MM.1S (cell line): Measurements from ENCODE around the gene FAM131C.

Experiments used
- DNase-seq: peaks from one replicate; pipeline ENCODE4 v3.0.0-alpha.2; 2015
- H2AFZ ChIP-seq: fragments of 300-600 bp; sonication (generic); 2 replicates; pipeline ENCODE4 v1.6.0; 2016; ENCODE audit warnings: antibody characterized with exemption, low read length
- H3F3A ChIP-seq: fragments of 300-600 bp; sonication (generic); 2 replicates; pipeline ENCODE4 v1.6.1; 2016; ENCODE audit warnings: mild to moderate bottlenecking, antibody characterized with exemption, low read length, moderate library complexity, mixed read lengths; ENCODE audit not compliant: insufficient read depth
- H3K27ac ChIP-seq: fragments of 300-600 bp; sonication (generic); 2 replicates; pipeline ENCODE4 v1.5.1; 2016; ENCODE audit warnings: mild to moderate bottlenecking, low read length
- H3K27me3 ChIP-seq: fragments of 300-600 bp; sonication (generic); replicated peaks from 2 replicates; pipeline ENCODE4 v1.6.0; 2016; ENCODE audit warnings: low read length; ENCODE audit not compliant: insufficient read depth
- H3K36me3 ChIP-seq: fragments of 300-600 bp; sonication (generic); replicated peaks from 2 replicates; pipeline ENCODE4 v1.6.1; 2016; ENCODE audit warnings: mild to moderate bottlenecking, low read length, mixed read lengths; ENCODE audit not compliant: insufficient read depth
- H3K4me1 ChIP-seq: fragments of 300-600 bp; sonication (generic); 2 replicates; pipeline ENCODE4 v1.6.1; 2016; ENCODE audit warnings: low read length, mixed read lengths
- H3K4me2 ChIP-seq: fragments of 300-600 bp; sonication (generic); 2 replicates; pipeline ENCODE4 v1.6.0; 2016; ENCODE audit warnings: low read depth, low read length
- H3K4me3 ChIP-seq: fragments of 300-600 bp; sonication (generic); 2 replicates; pipeline ENCODE4 v1.5.1; 2016; ENCODE audit warnings: low read length, mixed read lengths
- H3K79me2 ChIP-seq: fragments of 300-600 bp; sonication (generic); 2 replicates; pipeline ENCODE4 v1.6.1; 2016; ENCODE audit warnings: mixed run types, low read length, mixed read lengths
- H3K9ac ChIP-seq: fragments of 300-600 bp; sonication (generic); 2 replicates; pipeline ENCODE4 v1.6.1; 2016; ENCODE audit warnings: low read length, mixed read lengths
- H3K9me2 ChIP-seq: fragments of 300-600 bp; sonication (generic); replicated peaks from 2 replicates; pipeline ENCODE4 v1.6.1; 2016; ENCODE audit warnings: mild to moderate bottlenecking, low read length, mixed read lengths; ENCODE audit not compliant: insufficient read depth
- H3K9me3 ChIP-seq: fragments of 300-600 bp; sonication (generic); replicated peaks from 2 replicates; pipeline ENCODE4 v1.6.1; 2016; ENCODE audit warnings: mild to moderate bottlenecking, low read length, mixed read lengths; ENCODE audit not compliant: insufficient read depth
- H4K20me1 ChIP-seq: fragments of 300-600 bp; sonication (generic); 2 replicates; pipeline ENCODE4 v1.6.1; 2016; ENCODE audit warnings: mild to moderate bottlenecking, low read length, moderate library complexity, mixed read lengths; ENCODE audit not compliant: insufficient read depth
- CTCF ChIP-seq: fragments of 300-600 bp; sonication (generic); IDR thresholded peaks from 2 replicates; pipeline ENCODE4 v1.5.1; 2016; ENCODE audit warnings: antibody characterized with exemption, low read length, mixed read lengths
- EZH2 ChIP-seq: fragments of 300-600 bp; sonication (generic); optimal IDR thresholded peaks from 2 replicates; pipeline ENCODE3; 2017; ENCODE audit warnings: low read depth, mild to moderate bottlenecking, antibody characterized with exemption, low read length, mixed read lengths
- EZH2phosphoT487 ChIP-seq: fragments of 300-600 bp; sonication (generic); IDR thresholded peaks from 2 replicates; pipeline ENCODE4 v1.6.1; 2018; ENCODE audit warnings: antibody characterized with exemption, low read length

FAM131C gene

GRCh38 chr1:16099412-16099811 lies 26.0 kb upstream of the FAM131C start:
- Histone ChIP-seq H3F3A (no peaks in the 10 kb centered on the region), H2AFZ (no peak overlapping the region), H3K36me3 (no peaks in the 10 kb centered on the region), H3K4me1 (no peaks in the 10 kb centered on the region), H3K9me3 (no peaks in the 10 kb centered on the region), H3K4me2 (no peak overlapping the region), H3K9ac (no peak overlapping the region), H3K4me3 (no peak overlapping the region), H3K9me2 (no peaks in the 10 kb centered on the region), H3K27me3 (peaks cover 64% of the 10 kb centered on the region), H3K79me2 (no peaks in the 10 kb centered on the region), H3K27ac (no peak overlapping the region), H4K20me1 (no peaks in the 10 kb centered on the region)
- TF ChIP-seq EZH2phosphoT487, result no peak
- no peak for DNase-seq

- Histone ChIP-seq H3K9me2 (no peaks in the 10 kb centered on the region), H3K4me2 (no peak overlapping the region), H2AFZ (no peak overlapping the region), H4K20me1 (no peaks in the 10 kb centered on the region), H3K36me3 (no peaks in the 10 kb centered on the region), H3K79me2 (no peaks in the 10 kb centered on the region), H3F3A (no peaks in the 10 kb centered on the region), H3K4me3 (no peak overlapping the region), H3K9ac (no peak overlapping the region), H3K27me3 (peaks cover 70% of the 10 kb centered on the region), H3K4me1 (no peaks in the 10 kb centered on the region), H3K27ac (no peak overlapping the region), H3K9me3 (no peaks in the 10 kb centered on the region)
- no peak for TF ChIP-seq EZH2
- no peak for DNase-seq
These were observed 22.0 kb upstream of the FAM131C start for GRCh38 chr1:16095447-16095846.

- H3K4me2 ChIP-seq, result no peak overlapping the region
- DNase-seq, result no peak
- H3F3A ChIP-seq, result no peaks in the 10 kb centered on the region
- H3K4me1 ChIP-seq, result no peaks in the 10 kb centered on the region
- no peaks in the 10 kb centered on the region for H3K9me3 ChIP-seq
- H3K27ac ChIP-seq, result no peak overlapping the region
- no peaks in the 10 kb centered on the region for H4K20me1 ChIP-seq
- no peak overlapping the region for H2AFZ ChIP-seq
- H3K4me3 ChIP-seq, result no peak overlapping the region
- no peaks in the 10 kb centered on the region for H3K36me3 ChIP-seq
- H3K9me2 ChIP-seq, result no peaks in the 10 kb centered on the region
- no peaks in the 10 kb centered on the region for H3K79me2 ChIP-seq
- H3K27me3 ChIP-seq, result peaks cover 75% of the 10 kb centered on the region
- TF ChIP-seq EZH2, result no peak
- no peak for TF ChIP-seq EZH2phosphoT487
- TF ChIP-seq CTCF, result no peak
- H3K9ac ChIP-seq, result no peak overlapping the region
These were observed 21.2 kb upstream of the FAM131C start for GRCh38 chr1:16094453-16095158.

GRCh38 chr1:16093611-16094010 lies 20.2 kb upstream of the FAM131C start:
- no peak overlapping the region for H3K4me2 ChIP-seq
- TF ChIP-seq CTCF (no peak), EZH2 (no peak), EZH2phosphoT487 (no peak)
- no peaks in the 10 kb centered on the region for H3K79me2 ChIP-seq
- H3K27me3 ChIP-seq, result peaks cover 83% of the 10 kb centered on the region
- H3F3A ChIP-seq, result no peaks in the 10 kb centered on the region
- no peaks in the 10 kb centered on the region for H4K20me1 ChIP-seq
- H3K36me3 ChIP-seq, result no peaks in the 10 kb centered on the region
- DNase-seq, result no peak
- H3K9me2 ChIP-seq, result no peaks in the 10 kb centered on the region
- H3K4me1 ChIP-seq, result no peaks in the 10 kb centered on the region
- H3K27ac ChIP-seq, result no peak overlapping the region
- H3K9ac ChIP-seq, result no peak overlapping the region
- no peak overlapping the region for H2AFZ ChIP-seq
- no peaks in the 10 kb centered on the region for H3K9me3 ChIP-seq
- no peak overlapping the region for H3K4me3 ChIP-seq
